K562 (cell line): ENCODE measurements around the gene KDM4C. TPM values are rescaled to one million over a fixed set of nuclear protein-coding genes. Genes with fewer than 3 reads are reported as not detected.

Source experiments
- ATAC-seq: fragments of 200-7000 bp; cut with Tn5 transposase; 3 replicates; pipeline ENCODE4 v1.9.1; 2020; ENCODE audit warnings: moderate library complexity
- Bru-seq: library from RNA; stranded (reverse); fragments of 400-500 nt; gene quantifications from one replicate; lab custom pipeline; 2021; lab: Mats Ljungman, UMichigan
- BruChase-seq, 2 experiments: library from RNA; stranded (reverse); fragments of 400-500 nt; gene quantifications; one replicate each; lab custom pipeline; 2021; lab: Mats Ljungman, UMichigan
- BruUV-seq: library from RNA; stranded (reverse); fragments of 400-500 nt; replicated peaks from 2 replicates; lab custom pipeline; 2021; lab: Mats Ljungman, UMichigan
- CTCF ChIA-PET: fragments of 300-600 bp; formaldehyde crosslinking; extraction: SDS; loops from one replicate; lab custom pipeline; 2021; ENCODE audit warnings: low intra/inter-chr PET ratio; lab: Yijun Ruan, JAX
- POLR2A ChIA-PET: fragments of 300-600, 350-650 bp; sonication (Branson Sonifier 250); formaldehyde crosslinking; extraction: SDS; loops from one replicate; lab custom pipeline; 2021; ENCODE audit warnings: antibody characterized with exemption, inconsistent platforms; lab: Yijun Ruan, JAX
- DNase-seq, 4 experiments: peaks; one replicate each; pipeline versions ENCODE4 v3.0.0 to v3.0.0-alpha.2; 2011 to 2018; ENCODE audit warnings: low spot score in 3 of 4, mixed read lengths in 3 of 4; ENCODE audit errors: extremely low read depth in 1 of 4
- FAIRE-seq: peaks from 2 replicates; lab custom pipeline; 2011; peaks lifted over from hg19 to GRCh38; lab: Jason Lieb, UNC
- H2AFZ ChIP-seq: 2 replicates; pipeline ENCODE4 v1.6.0; 2011; ENCODE audit warnings: low read depth, low read length, control low read depth, inconsistent platforms
- H3K27ac ChIP-seq: fragments of 200-600 bp; 3 replicates; pipeline ENCODE4 v1.8.0; 2011; ENCODE audit warnings: low read depth, mild to moderate bottlenecking, control low read depth, inconsistent platforms, low read length, moderate library complexity, mixed read lengths; ENCODE audit errors: extremely low read depth
- H3K27me3 ChIP-seq, 2 experiments: fragments of 300-600 bp in 1 of 2; 2 replicates in 1 of 2; 3 replicates in 1 of 2; pipeline versions ENCODE4 v1.6.0 to v1.8.0; 2011; ENCODE audit warnings: inconsistent platforms in 2 of 2, low read length in 2 of 2, mild to moderate bottlenecking in 1 of 2, mixed read lengths in 1 of 2, moderate library complexity in 1 of 2; ENCODE audit not compliant: control insufficient read depth in 2 of 2, insufficient read depth in 2 of 2
- H3K36me3 ChIP-seq: fragments of 300-600 bp; 3 replicates; pipeline ENCODE4 v1.8.0; 2011; ENCODE audit warnings: mild to moderate bottlenecking, low read length, inconsistent platforms; ENCODE audit not compliant: control insufficient read depth, insufficient read depth
- H3K4me1 ChIP-seq, 2 experiments: fragments of 200-600 bp in 1 of 2; replicated peaks in 1 of 2; 2 replicates in 1 of 2; 3 replicates in 1 of 2; pipeline versions ENCODE4 v1.5.1 to v1.8.0; 2011; ENCODE audit warnings: inconsistent platforms in 2 of 2, low read length in 2 of 2, mild to moderate bottlenecking in 1 of 2, mixed read lengths in 1 of 2, moderate library complexity in 1 of 2; ENCODE audit not compliant: control insufficient read depth in 2 of 2, insufficient read depth in 2 of 2
- H3K4me2 ChIP-seq: 2 replicates; pipeline ENCODE4 v1.6.1; 2011; ENCODE audit warnings: low read length, control low read depth, inconsistent platforms, mixed read lengths; ENCODE audit not compliant: insufficient read depth
- H3K4me3 ChIP-seq: fragments of 200-600 bp; sonication (generic), shearing (Covaris generic); 2 replicates; pipeline ENCODE4 v1.5.1; 2016; ENCODE audit warnings: control low read depth, inconsistent platforms
- H3K79me2 ChIP-seq: fragments of 200-600 bp; 3 replicates; pipeline ENCODE4 v1.8.0; 2011; ENCODE audit warnings: low read length, inconsistent platforms; ENCODE audit not compliant: control insufficient read depth, insufficient read depth
- H3K9ac ChIP-seq, 2 experiments: 2 replicates each; pipeline versions ENCODE4 v1.6.0 to v1.6.1; 2011; ENCODE audit warnings: low read depth in 2 of 2, low read length in 2 of 2, control low read depth in 1 of 2, inconsistent platforms in 1 of 2, mild to moderate bottlenecking in 1 of 2, mixed read lengths in 1 of 2; ENCODE audit not compliant: insufficient read depth in 1 of 2
- H3K9me1 ChIP-seq: one replicate; pipeline ENCODE4 v1.6.0; 2011; ENCODE audit warnings: inconsistent platforms, mild to moderate bottlenecking, low read length, moderate library complexity; ENCODE audit not compliant: control insufficient read depth, insufficient read depth
- H3K9me3 ChIP-seq: replicated peaks from 2 replicates; pipeline ENCODE4 v1.5.1; 2011; ENCODE audit warnings: low read depth, low read length, inconsistent platforms; ENCODE audit not compliant: control insufficient read depth, insufficient read depth
- H4K20me1 ChIP-seq: replicated peaks from 2 replicates; pipeline ENCODE4 v1.6.1; 2011; ENCODE audit warnings: low read length, inconsistent platforms, mixed read lengths; ENCODE audit not compliant: control insufficient read depth, insufficient read depth
- ARID2 ChIP-seq: fragments of 450-650 bp; IDR thresholded peaks from 2 replicates; pipeline ENCODE4 v1.6.1; 2017; ENCODE audit warnings: antibody characterized with exemption, mild to moderate bottlenecking
- HES1 ChIP-seq: fragments of 450-650 bp; IDR thresholded peaks from 2 replicates; pipeline ENCODE4 v1.6.1; 2016; ENCODE audit warnings: low read depth, mild to moderate bottlenecking, moderate library complexity
- HNRNPL ChIP-seq: fragments of 200-400 bp; formaldehyde crosslinking; IDR thresholded peaks from 2 replicates; pipeline ENCODE4 v1.6.1; 2017; ENCODE audit warnings: low read depth, mild to moderate bottlenecking, low read length
- PPARD ChIP-seq: fragments of 250-450 bp; sonication (Bioruptor Pico); IDR thresholded peaks from 2 replicates; pipeline ENCODE4 v1.8.0; 2022; ENCODE audit warnings: inconsistent platforms, mild to moderate bottlenecking, moderate library complexity
- ZHX1 ChIP-seq: fragments of 150-350 bp; conservative IDR thresholded peaks from 2 replicates; pipeline ENCODE4 v1.6.1; 2014; ENCODE audit warnings: low read length
- ZKSCAN8 ChIP-seq: fragments of 200-800 bp; sonication (Bioruptor generic); IDR thresholded peaks from 2 replicates; pipeline ENCODE4 v1.6.1; 2016; ENCODE audit warnings: missing genetic modification characterization, missing compliant biosample characterization
- ZNF212 ChIP-seq: fragments of 450-650 bp; formaldehyde crosslinking; IDR thresholded peaks from 2 replicates; pipeline ENCODE4 v1.4.0; 2020; ENCODE audit warnings: mild to moderate bottlenecking
- ZNF518B ChIP-seq: fragments of 250-450 bp; sonication (Bioruptor Pico); IDR thresholded peaks from 2 replicates; pipeline ENCODE4 v1.5.0; 2021; ENCODE audit warnings: mild to moderate bottlenecking, moderate library complexity
- WGBS: fragments of 100-300 bp; shearing (Covaris generic); methylation state at CpG from one replicate; pipeline ENCODE4 v1.1.6; 2016; ENCODE audit warnings: low coverage, mixed read lengths; ENCODE audit not compliant: insufficient coverage; ENCODE audit errors: missing lambda C conversion rate; 5-methylcytosine and 5-hydroxymethylcytosine counted together
- in situ Hi-C: fragments of 300-500 bp; cut with MboI; formaldehyde crosslinking; loops from 4 replicates; pipeline ENCODE4 v1.15.0; 2018; ENCODE audit warnings: inconsistent platforms, mixed read lengths
- intact Hi-C: fragments of 100-400 bp; cut with micrococcal nuclease; formaldehyde crosslinking; loops from 2 replicates; pipeline ENCODE4 v1.14.2; 2022
- long read RNA-seq, 3 experiments: library from polyadenylated mRNA in 2 of 3; library from RNA in 1 of 3; unstranded in 2 of 3; stranded (forward) in 1 of 3; transcript quantifications; one replicate each; pipeline ENCODE4 v2.0.0, GENCODE V29; 2019 to 2022
- polyA minus RNA-seq, 3 experiments: library from RNA; depleted of rRNA, polyadenylated mRNA; stranded (reverse); fragments of >200 nt; gene quantifications; 2 replicates each; pipeline ENCODE4 v1.2.3, GENCODE V29; 2011
- polyA plus RNA-seq, 8 experiments: library from polyadenylated mRNA; depleted of rRNA in 4 of 8; stranded (reverse) in 5 of 8; unstranded in 3 of 8; fragments of >200 nt; fragmentation: Nextera tagmentation in 2 of 8; fragmentation: Illumina TruSeq in 1 of 8; extraction: Ambion mirVana in 2 of 8; extraction: Trizol in 1 of 8; gene quantifications; 2 replicates each; pipeline versions ENCODE4 v1.2.1 to v1.2.3, GENCODE V29; 2011 to 2014; ENCODE audit warnings: inconsistent platforms in 1 of 8, missing spikeins in 1 of 8
- total RNA-seq, 7 experiments: library from RNA; depleted of rRNA in 6 of 7; stranded (reverse); fragments of >200 nt in 6 of 7; fragmentation: Illumina TruSeq in 2 of 7; extraction: Trizol in 2 of 7; gene quantifications; 2 replicates each; pipeline versions ENCODE4 v1.2.1 to v1.2.3, GENCODE V29; 2011 to 2021; ENCODE audit warnings: low replicate concordance in 1 of 7

Gene KDM4C
- 86.3 and 141 TPM in 2 replicates for total RNA-seq (2011; cell fraction: chromatin; rRNA removed; ENCODE audit: low replicate concordance)
- total RNA-seq (2011; cell fraction: nucleolus; rRNA removed), result 36.9 and 47.4 TPM in 2 replicates
- total RNA-seq (2011; cell fraction: nucleoplasm; rRNA removed), result 68.0 and 71.1 TPM in 2 replicates
- total RNA-seq (2014; rRNA removed) (12.1 and 14.9 TPM in 2 replicates), total RNA-seq (2014; rRNA removed; fragmentation: Illumina TruSeq; extraction: Trizol) (16.9 and 17.0 TPM in 2 replicates), total RNA-seq (2015; rRNA removed; fragmentation: Illumina TruSeq; extraction: Trizol) (13.8 and 14.4 TPM in 2 replicates), total RNA-seq (2021) (14.1 and 14.2 TPM in 2 replicates), polyA plus RNA-seq (2011; rRNA removed) (12.6 and 13.4 TPM in 2 replicates), polyA plus RNA-seq (2014; fragmentation: Illumina TruSeq; extraction: Trizol) (11.3 and 12.8 TPM in 2 replicates), polyA plus RNA-seq (2014; fragmentation: Nextera tagmentation; extraction: Ambion mirVana) (1 to 10 TPM; 5.4 to 5.9 TPM), polyA plus RNA-seq (2014; rRNA removed) (8.6 and 9.9 TPM in 2 replicates), polyA minus RNA-seq (2011; rRNA and poly(A)+ RNA removed) (56.7 and 89.0 TPM in 2 replicates), Bru-seq, nascent RNA (percentile 64 among the genes with signal in this experiment), BruChase-seq, experiment 1, labeled RNA remaining after a 2-hour chase (percentile 67 among the genes with signal in this experiment), BruChase-seq, experiment 2, labeled RNA remaining after a 6-hour chase (percentile 65 among the genes with signal in this experiment)
- 6.5 and 8.6 TPM in 2 replicates for polyA plus RNA-seq (2011; cell fraction: cytosol; rRNA removed)
- polyA plus RNA-seq (2011; cell fraction: nucleus; rRNA removed), result 30.1 and 34.6 TPM in 2 replicates
- polyA plus RNA-seq (2012), result 8.9 and 9.2 TPM in 2 replicates
- 15.5 and 16.0 TPM in 2 replicates for polyA minus RNA-seq (2011; cell fraction: cytosol; rRNA and poly(A)+ RNA removed)
- polyA minus RNA-seq (2011; cell fraction: nucleus; rRNA and poly(A)+ RNA removed), result 69.3 and 101 TPM in 2 replicates
- long read RNA-seq, experiment 1, full-length matches to known transcripts, result 12 of 73 reads
- long read RNA-seq, experiment 1, partial matches to known transcripts, result 38 of 73 reads
- long read RNA-seq, experiment 1, other reads (novel, unspliced or antisense), result 23 of 73 reads
- long read RNA-seq, experiment 2, full-length matches to known transcripts, result 1 of 7 reads
- long read RNA-seq, experiment 2, partial matches to known transcripts, result 1 of 7 reads
- long read RNA-seq, experiment 2, other reads (novel, unspliced or antisense), result 5 of 7 reads
- long read RNA-seq, experiment 3, full-length matches to known transcripts, result 1 of 5 reads
- long read RNA-seq, experiment 3, partial matches to known transcripts, result 1 of 5 reads
- long read RNA-seq, experiment 3, other reads (novel, unspliced or antisense), result 3 of 5 reads

GRCh38 chr9:6757456-6758247, at the start of gene KDM4C:
KDM4C (plus strand) TSS chr9:6757973; CDS start chr9:6792989, 35,016 bp downstream.
- Histone ChIP-seq H3K9me1 (no peaks in the 10 kb centered on the region), H3K4me1 (peaks cover 0 to 15% of the 10 kb centered on the region in 2 experiments; a peak in 3 of 5 replicates), H3K9me3 (no peaks in the 10 kb centered on the region), H3K79me2 (peaks cover 41% of the 10 kb centered on the region), H2AFZ (peak within 1 kb of the TSS; percentile 86), H3K27ac (peak within 1 kb of the TSS; percentile 91), H3K27me3 (no peaks in the 10 kb centered on the region), H3K36me3 (no peaks in the 10 kb centered on the region), H3K4me3 (peak within 1 kb of the TSS; percentile 84), H3K4me2 (peak within 1 kb of the TSS; percentile 81), H4K20me1 (no peaks in the 10 kb centered on the region), H3K9ac (peak within 1 kb of the TSS; percentile 85 to 95)
- POLR2A ChIA-PET, result interaction anchor here (0.6 to 1.2 kb wide), 7 partner anchors 14 to 637 kb away, joined by 3 to 5 read pairs (median 4); no protein-coding TSS in a partner anchor
- CTCF ChIA-PET, result no interaction called here
- intact Hi-C loops (loop anchor here (5.0 kb wide), 1 partner anchor 75 kb away; no protein-coding TSS in a partner anchor), in situ Hi-C loops (no loop called here)
- BruUV-seq, result TSS peak; percentile 93
- FAIRE-seq (peak; percentile 67), ATAC-seq (peak; percentile 87), DNase-seq (peak; percentile 92 to 96 (median 94))
- 2% methylated on average over 42 of the region's 80 CpGs for WGBS
- TF ChIP-seq ZHX1, result no peak
- TF ChIP-seq ZKSCAN8 (CRISPR knock-in tag), result no peak
- TF ChIP-seq PPARD (CRISPR knock-in tag), result no peak
- TF ChIP-seq ZNF212 (CRISPR knock-in tag), result no peak
- TF ChIP-seq HNRNPL, result no peak
- TF ChIP-seq HES1, result peak; percentile 96
- no peak for TF ChIP-seq ARID2
- TF ChIP-seq ZNF518B (CRISPR knock-in tag), result no peak
